Right atrium auricular region (tissue), 2 donors: ENCODE data around the gene IZUMO1. TPM values are rescaled to one million over a fixed set of nuclear protein-coding genes. Genes with fewer than 3 reads are reported as not detected.

Experiments used
- DNase-seq: peaks from one replicate; pipeline ENCODE4 v3.0.0-alpha.2; 2019; ENCODE audit warnings: low spot score
- H3K27ac ChIP-seq, 2 donors: fragments of 200-600 bp; sonication (generic); 1 replicate in 1 of 2; 2 replicates in 1 of 2; pipeline ENCODE4 v1.5.1; 2016 to 2019
- H3K27me3 ChIP-seq, 2 donors: fragments of 200-600 bp; sonication (generic); one replicate each; pipeline versions ENCODE4 v1.5.1 to v1.6.0; 2017 to 2019
- H3K36me3 ChIP-seq: fragments of 200-600 bp; sonication (generic); one replicate; pipeline ENCODE4 v1.5.1; 2016
- H3K4me1 ChIP-seq, 2 donors: fragments of 200-600 bp; sonication (generic); one replicate each; pipeline versions ENCODE4 v1.5.1 to v1.6.0; 2017 to 2019
- H3K4me3 ChIP-seq, 2 donors: fragments of 200-600 bp; sonication (generic); 1 replicate in 1 of 2; 2 replicates in 1 of 2; pipeline ENCODE4 v1.5.1; 2017 to 2019; ENCODE audit warnings: mild to moderate bottlenecking in 1 of 2, moderate library complexity in 1 of 2
- H3K9me3 ChIP-seq, 2 donors: fragments of 200-600 bp; sonication (generic); one replicate each; pipeline ENCODE4 v1.5.1; 2019
- CTCF ChIP-seq, 2 donors: fragments of 200-600 bp; sonication (generic); IDR thresholded peaks; one replicate each; pipeline ENCODE4 v1.5.1; 2019; ENCODE audit warnings: antibody characterized with exemption in 2 of 2
- total RNA-seq, 2 donors: library from RNA; depleted of rRNA; stranded (reverse); fragments of >200 nt; gene quantifications; one replicate each; pipeline ENCODE4 v1.1.0, GENCODE V29; 2016

IZUMO1 gene
- total RNA-seq, 2 donors from 2014 or later: not detected

DNA sequence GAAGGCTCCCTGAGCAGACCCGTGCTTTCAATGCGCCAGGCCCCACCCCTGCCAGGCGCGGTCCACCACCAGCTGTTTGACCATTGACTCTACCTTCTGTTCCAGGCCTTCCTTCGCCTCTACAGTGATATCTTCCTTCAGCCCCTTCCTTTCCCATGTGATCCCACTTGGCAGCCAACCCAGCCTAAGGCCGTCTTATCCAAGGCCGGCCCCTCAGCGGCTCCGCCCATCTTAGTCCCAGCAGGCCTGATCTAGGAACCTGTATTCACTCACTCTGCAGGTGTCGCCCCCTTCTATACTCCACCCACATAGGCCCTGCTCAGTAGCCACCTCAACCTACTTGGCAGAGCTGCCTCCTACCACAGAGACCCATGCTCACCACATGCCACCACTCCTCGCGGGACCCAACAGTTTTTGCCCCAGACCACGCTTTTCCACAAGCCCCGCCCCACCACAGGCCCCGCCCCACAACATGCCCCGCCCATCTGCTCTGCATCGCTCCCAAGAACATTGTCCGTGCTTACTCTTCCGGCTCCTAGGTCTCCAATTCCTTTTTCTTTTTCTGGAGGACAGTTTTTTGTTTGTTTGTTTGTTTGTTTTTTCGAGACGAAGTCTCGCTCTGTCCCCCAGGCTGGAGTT lies 9.2 kb downstream of the IZUMO1 start:
- H3K4me1 ChIP-seq: peaks cover 0 to 17% of the 10 kb centered on the region in 2 donors
- no peak for DNase-seq
- no peak overlapping the region for H3K4me3 ChIP-seq
- no peak overlapping the region for H3K27ac ChIP-seq
- no peaks in the 10 kb centered on the region for H3K27me3 ChIP-seq
- no peaks in the 10 kb centered on the region for H3K36me3 ChIP-seq
- no peak for TF ChIP-seq CTCF (IDR thresholded peaks at IDR 0.05)
- no peaks in the 10 kb centered on the region for H3K9me3 ChIP-seq

- TF ChIP-seq CTCF (IDR thresholded peaks at IDR 0.05): no peak
- H3K4me1 ChIP-seq: peaks cover 0 to 12% of the 10 kb centered on the region in 2 donors
- peak overlapping the region in 1 of 2 donors; percentile 21 for H3K4me3 ChIP-seq
- H3K9me3 ChIP-seq: no peaks in the 10 kb centered on the region
- DNase-seq: no peak
- no peaks in the 10 kb centered on the region for H3K27me3 ChIP-seq
- no peaks in the 10 kb centered on the region for H3K36me3 ChIP-seq
- H3K27ac ChIP-seq: no peak overlapping the region
Measured at GRCh38 chr19:48735031-48735615, 11.6 kb downstream of the IZUMO1 start.

DNA sequence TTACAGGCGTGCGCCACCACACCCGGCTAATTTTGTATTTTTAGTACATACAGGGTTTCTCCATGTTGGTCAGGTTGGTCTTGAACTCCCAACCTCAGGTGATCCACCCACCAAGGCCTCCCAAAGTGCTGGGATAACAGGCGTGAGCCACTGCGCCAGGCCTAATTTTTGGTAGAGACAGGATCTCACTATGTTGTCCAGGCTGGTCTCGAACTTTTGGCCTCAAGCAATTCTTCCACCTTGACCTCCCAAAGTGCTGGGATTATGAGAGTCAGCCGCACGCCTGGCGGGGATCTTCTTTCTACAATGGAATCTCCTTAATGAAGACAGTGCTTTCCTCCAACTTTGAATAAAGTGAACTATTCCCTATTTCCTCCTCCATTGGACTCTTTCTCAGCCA lies 12.1 kb downstream of the IZUMO1 start:
- peaks cover 0 to 12% of the 10 kb centered on the region in 2 donors for H3K4me1 ChIP-seq
- H3K27ac ChIP-seq: no peak overlapping the region
- no peak for DNase-seq
- no peaks in the 10 kb centered on the region for H3K27me3 ChIP-seq
- TF ChIP-seq CTCF (IDR thresholded peaks at IDR 0.05): no peak
- H3K4me3 ChIP-seq: no peak overlapping the region
- no peaks in the 10 kb centered on the region for H3K9me3 ChIP-seq
- H3K36me3 ChIP-seq: no peaks in the 10 kb centered on the region

DNA sequence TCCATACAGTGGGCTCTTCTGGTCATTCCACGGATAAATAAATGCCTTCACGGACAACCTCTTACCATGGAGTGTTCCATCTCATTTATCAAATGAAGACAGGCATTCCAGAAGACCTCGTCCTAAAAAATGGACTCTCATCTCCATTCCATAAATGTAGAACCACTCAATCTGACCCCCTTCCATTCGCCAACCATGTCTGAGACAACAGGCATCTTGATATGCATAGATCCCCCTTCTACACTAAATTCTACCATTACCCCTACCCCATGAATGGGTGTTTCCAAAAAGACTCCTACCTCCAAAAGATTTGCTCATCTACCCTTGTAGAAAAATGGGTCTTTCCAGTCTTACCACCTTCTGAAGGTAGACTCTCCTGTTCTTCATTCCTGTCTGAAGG lies 15.3 kb downstream of the IZUMO1 start:
- Histone ChIP-seq H3K4me3 (no peak overlapping the region), H3K9me3 (no peaks in the 10 kb centered on the region), H3K27ac (no peak overlapping the region), H3K36me3 (peaks cover 7% of the 10 kb centered on the region), H3K4me1 (no peaks in the 10 kb centered on the region), H3K27me3 (no peaks in the 10 kb centered on the region)
- DNase-seq: no peak
- TF ChIP-seq CTCF (IDR thresholded peaks at IDR 0.05): no peak

- Histone ChIP-seq H3K4me3 (no peak overlapping the region), H3K36me3 (peaks cover 8% of the 10 kb centered on the region), H3K4me1 (peaks cover 0 to 20% of the 10 kb centered on the region in 2 donors), H3K27me3 (no peaks in the 10 kb centered on the region), H3K9me3 (no peaks in the 10 kb centered on the region), H3K27ac (no peak overlapping the region)
- DNase-seq: no peak
- no peak for TF ChIP-seq CTCF (IDR thresholded peaks at IDR 0.05)
Measured at GRCh38 chr19:48728911-48729664, 17.6 kb downstream of the IZUMO1 start.
